GM21360 (cell line): ENCODE results near the gene STARD13.

Source experiments
- ATAC-seq: cut with Tn5 transposase; IDR thresholded peaks from one replicate; pipeline ENCODE4 v1.9.1; 2021; ENCODE audit warnings: mild to moderate bottlenecking, moderate library complexity; ENCODE audit not compliant: unreplicated experiment

Gene STARD13

DNA sequence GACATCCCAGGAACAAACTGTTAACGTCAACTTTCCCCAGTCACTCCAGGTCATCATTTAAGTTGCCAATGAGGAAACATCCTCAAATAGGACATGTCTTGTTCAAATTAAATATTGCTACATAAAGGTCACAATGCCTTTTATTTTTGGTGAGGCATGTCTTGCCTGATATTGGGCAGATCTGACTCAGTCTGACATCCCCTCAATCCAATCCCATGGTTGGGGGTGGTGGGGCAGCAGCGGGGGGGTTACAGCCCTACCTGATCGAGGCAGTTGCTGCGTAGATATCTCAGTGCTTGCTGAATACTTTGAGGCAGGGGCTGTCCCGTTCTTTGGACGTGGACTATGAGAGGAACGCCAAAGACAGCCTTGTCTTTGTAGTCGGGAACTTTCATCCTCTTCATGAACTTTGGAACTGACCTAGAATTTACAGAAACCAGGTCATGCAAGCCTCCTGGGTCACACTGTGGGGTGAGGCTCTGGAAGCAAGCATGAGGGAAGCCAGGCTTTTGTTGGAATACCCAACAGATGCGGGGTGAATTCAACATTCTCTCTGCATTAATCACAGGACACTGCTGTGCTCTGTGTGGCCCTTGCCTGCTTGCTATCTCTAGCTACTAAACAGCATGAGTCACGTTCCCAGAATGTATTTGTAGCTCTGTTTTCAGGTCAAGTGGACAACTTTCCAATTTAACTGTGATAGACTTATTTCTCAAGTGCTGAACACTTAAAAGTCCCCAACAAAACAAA, 159.6 kb downstream of the STARD13 start:
- ATAC-seq: no peak

DNA sequence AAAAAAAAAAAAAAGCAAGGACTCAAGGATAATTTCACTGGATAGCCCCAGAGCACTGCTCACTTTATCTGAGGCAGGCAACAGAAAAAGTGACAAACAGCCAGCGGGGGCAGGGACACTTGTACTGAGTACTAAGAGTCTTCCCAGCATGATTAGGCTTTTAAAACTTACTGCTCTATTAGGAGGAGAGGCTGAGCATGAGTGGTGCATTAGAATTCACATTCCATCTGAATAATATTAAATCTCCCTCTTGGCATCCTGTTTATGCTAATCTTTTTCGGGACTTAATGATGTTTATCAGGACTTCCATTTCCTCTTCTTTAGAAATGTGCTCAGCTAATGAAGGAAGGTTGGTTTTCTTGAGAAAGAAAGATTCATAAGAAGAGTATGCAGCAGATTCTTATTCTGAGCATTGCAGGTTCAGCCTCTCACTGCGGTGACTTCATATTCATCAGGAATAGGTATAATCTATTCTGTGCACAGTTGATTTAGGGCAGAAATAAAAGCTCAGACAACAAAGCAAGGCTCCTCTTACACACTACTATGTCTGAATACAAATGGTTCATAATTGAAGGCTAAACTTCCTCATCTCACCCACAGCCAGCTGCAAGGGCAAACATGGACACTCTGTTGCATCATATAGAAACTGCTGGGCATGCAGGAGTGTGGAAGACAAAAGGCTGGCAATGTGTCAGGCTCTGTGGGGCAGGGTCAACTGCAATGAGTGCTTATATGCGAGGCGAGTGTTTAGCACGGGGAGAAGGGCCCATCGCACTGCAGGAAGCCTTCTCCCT, 162.3 kb downstream of the STARD13 start:
- no peak for ATAC-seq

DNA sequence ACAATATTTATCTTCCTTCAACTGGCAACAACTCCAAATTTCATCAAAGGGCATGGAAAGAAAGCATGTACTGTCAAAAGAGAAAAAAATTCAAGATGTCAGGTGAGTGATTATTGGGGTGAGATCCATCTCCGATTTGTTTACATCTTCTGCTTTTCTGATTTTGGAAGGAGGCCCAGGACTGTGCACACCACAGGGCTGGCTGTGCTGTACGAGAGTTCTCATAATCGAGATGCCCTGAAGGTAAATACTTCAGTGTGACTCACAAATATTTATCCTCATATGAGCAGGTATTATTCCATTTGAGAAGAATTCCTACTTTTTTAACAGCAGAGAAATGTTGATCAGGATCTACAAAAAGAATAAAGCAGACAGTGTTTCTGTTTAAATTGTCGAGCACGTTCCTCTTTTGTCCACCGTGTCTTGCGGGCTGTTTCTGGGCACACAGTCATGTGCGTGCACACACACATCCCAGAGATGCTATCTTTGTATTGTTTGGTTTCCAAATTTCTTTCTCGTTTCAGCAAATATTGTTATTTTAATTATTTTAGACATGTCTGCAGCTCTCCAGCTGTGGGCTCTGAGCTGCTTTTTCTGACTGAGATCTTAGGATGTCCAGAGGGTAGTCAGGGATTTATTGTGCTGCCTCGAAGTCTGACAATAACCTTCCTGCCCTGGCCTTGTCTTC, 165.6 kb downstream of the STARD13 start:
- no peak for ATAC-seq

DNA sequence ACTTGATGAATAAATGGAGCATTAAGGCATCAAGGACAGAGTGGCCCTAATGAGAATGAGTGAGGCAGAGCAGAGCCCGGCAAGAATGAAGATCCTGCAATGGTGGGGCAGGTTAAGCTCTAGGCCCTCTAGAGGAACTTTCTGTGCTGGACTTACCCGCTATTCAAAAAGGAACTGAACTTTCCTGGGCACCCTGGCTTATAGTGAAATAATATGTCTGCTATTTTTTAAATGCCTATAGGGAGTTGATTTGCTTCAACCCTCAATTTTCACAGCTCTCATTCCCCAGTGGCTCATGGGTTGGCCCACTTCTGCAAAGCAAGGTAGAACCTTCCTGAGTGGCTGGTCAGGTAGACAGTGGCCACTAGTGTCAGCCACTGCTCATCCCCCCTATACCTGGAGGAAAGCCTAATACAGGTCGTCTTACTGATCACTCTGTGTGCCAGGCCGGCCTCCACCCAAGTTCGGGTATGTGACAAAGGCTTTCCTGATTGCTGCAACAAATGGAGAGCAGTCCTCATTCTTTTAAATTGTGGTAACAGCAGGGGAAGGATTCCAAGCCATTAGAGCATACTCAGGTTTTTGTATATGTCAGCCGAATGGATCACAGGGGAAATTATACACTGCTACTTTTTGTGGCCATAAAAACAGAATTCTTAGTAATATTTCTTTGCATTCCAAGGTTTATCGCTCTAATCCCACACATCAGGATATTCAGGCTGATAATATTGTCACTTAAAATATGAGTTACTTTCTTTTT, 166.4 kb downstream of the STARD13 start:
- ATAC-seq: no peak

DNA sequence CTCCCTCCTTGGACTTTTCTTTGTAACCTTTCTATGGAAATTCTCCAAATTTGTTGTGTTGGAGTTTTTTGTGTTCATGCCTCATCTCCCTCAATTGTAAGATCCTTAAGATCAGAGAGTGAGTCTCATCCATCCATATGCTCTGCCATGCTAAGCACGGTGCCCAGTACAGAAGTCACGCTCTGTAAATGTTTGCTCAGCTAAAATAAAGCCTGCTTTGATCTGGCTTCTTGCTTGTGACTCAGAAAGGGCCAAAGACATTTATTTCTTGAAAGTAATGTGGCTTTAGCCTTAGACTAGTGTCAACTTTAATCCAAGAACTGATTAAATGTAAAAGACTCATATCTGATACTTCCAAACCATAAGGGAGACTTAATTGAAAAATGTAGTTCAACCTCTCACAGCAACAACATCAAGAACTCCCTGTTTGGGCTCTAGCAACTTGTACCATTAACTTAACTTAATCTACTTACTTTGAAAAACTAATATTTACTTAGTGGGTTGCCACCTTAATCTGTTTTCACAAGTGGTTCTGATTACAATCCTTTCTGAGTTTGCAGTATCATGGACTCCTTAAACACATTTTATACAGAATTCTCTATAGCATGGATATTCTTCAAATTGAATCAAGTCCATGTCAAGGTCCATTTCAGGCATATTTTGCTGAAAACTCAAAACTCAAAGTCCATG, 169.1 kb downstream of the STARD13 start:
- ATAC-seq: no peak

- ATAC-seq: no peak
Observed at GRCh38 chr13:33115274-33115673, 170.3 kb downstream of the STARD13 start.

DNA sequence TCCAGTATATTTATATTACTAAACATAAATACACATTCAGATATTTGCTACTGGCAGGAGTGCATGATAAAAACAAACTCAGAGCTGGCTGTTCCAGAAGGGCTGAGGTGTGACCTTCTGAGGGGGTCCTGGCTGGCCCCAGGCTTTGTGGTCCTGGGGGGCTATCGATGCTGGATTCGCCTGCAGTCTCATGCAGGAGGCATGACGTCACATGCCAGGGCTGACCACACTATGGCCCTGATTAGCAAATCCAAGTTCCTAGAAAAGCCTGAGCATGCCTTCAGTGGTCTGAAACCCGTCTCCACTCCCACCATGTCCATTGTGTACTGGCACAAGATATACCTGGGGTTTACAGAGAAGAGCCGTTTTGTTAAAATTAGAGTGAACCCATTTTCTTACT, 171.4 kb downstream of the STARD13 start:
- ATAC-seq: no peak

- ATAC-seq: no peak
Observed at GRCh38 chr13:33112766-33113165, 172.8 kb downstream of the STARD13 start.

DNA sequence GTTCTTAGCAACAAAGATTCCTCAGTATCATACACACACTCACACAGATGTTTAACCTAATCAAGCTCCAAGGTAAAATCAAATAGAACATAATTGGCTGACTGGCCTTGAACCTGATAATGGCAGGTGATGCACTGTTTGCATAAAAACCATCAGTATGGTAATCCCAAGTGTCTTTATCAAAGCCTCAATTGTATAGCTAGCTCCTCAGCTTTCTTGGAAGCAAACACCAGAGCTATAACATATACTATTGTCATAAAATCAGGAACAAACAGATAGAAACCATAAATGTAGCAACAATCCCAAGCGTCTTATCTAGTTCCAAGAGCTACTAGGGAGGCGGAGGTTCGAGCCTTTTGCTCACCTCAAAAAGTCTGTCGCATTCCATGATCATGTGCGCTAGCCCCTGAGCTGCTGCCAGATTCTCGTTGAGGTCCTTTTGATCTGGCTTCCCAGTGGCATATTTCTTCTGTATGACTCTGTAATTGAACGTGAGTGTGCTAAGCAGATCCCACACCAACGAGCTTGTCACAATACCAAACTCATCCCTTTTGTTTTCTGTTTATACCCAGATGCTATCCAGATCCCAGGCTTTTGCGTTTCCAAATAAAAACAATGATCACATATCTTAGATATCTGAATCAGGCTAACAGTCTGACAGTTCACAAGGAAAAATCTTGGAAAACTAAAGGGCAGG, 174.0 kb downstream of the STARD13 start:
- no peak for ATAC-seq

GRCh38 chr13:33110713-33111413, 174.7 kb downstream of the STARD13 start:
- ATAC-seq: no peak

- ATAC-seq: no peak
Observed at GRCh38 chr13:33110386-33110712, 175.2 kb downstream of the STARD13 start.

DNA sequence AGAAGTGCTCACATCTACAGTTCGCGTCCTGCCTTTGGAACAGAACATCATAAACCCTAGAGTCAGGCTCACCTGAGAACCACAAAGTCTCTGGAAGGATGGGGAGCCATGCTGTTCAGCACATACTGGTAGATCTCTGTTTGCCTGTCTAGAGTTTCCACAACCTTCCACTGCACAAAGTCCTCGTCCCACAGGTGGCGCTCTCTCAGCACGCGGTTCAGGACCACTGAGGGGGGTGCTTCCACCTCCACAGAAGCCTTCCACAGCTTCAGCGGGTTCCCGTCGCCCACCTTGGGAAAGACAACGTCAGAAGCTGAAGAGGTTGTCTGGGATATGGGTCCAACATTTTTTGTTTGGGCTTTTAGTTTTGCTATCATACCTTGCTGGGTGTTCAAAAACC, 175.8 kb downstream of the STARD13 start:
- ATAC-seq: no peak

GRCh38 chr13:33109271-33109697, 176.3 kb downstream of the STARD13 start:
- ATAC-seq: no peak

DNA sequence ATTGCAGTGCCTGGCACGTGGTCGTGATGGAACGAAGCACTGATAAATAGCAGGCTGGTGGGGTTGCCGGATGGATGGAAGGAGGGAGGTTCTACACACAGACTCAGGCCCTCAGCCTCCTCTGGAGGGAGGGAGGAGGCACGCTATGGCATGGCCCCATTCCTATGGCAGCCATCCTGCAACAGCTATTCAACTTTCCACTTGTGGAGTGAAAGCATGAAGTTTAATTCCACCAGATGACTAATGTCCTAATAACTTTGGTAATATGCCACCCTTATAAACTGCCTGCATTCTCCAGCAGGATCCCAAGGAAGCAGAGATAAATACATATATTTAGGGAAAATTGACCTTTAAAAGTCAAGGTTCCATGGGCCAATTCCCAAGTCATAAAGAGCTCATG, 176.9 kb downstream of the STARD13 start:
- ATAC-seq: no peak

GRCh38 chr13:33107361-33107760, 178.2 kb downstream of the STARD13 start:
- no peak for ATAC-seq

DNA sequence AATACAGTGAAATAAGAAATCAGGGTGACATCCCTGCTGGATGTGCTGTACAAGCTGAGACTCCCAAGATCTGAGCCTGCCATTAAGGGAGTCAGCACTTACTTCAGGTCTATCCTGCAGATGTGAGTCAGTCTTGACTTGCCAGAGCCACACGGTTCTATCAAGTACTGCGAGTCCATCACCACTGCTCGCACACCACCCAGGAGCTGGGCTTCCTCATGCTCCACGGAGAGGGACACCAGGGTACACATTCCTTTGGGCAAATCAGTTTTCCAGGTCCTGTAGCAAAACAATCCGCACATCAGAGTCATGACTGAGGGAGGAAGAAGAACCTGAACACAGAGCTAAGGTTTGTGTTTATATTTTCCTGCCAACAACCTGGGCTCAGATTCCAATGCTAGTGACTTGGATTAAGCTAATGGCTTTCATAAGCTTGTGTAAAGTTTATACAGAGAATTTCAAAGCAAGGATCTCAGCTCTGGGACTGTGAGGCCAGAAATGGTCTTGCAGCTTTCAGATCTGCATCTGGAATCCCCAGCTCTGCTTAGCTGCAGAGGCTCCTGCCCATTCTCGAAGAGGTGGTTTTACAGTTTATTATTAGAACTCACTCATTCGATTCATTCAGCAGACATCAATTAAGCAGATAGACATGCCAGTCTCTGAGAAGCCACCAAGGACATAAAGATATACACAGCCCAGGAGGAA, 178.7 kb downstream of the STARD13 start:
- ATAC-seq: no peak

GRCh38 chr13:33105387-33106005, 180.1 kb downstream of the STARD13 start:
- no peak for ATAC-seq

DNA sequence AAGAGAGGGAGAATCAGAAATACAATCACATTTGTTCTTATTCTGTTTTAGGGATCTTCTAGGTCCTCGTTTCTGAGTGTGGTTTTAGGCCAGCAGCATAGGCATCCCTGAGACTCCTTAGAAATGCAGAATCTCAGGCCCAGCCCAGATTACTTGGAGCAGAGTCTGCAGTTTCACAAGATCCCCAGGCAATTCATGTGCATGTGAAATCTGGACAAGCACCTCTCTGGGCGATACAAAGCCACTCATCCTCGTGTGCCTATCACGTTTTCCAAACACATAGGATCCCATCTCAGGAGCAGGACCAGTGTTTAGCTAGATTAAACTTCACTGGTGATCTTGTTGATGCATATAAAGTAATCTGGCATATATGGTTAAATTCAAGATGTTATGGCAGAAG, 182.1 kb downstream of the STARD13 start:
- ATAC-seq: no peak
